ENCODE results near the gene MYL11.

Gene MYL11

GRCh38 chr16:30354423-30355143 is 20.0 kb upstream of the MYL11 start:
- DNase-seq = no peak

- peak; percentile 98 for DNase-seq
Measured at GRCh38 chr16:30355144-30355953, 19.3 kb upstream of the MYL11 start, which contains the start of gene CD2BP2. Gene CD2BP2 (minus strand): TSS chr16:30355308. CDS start chr16:30354681, 627 bp downstream.

GRCh38 chr16:30355954-30356308 is 18.7 kb upstream of the MYL11 start:
- no peak for DNase-seq

- peak; percentile 71 for DNase-seq
Measured at GRCh38 chr16:30356401-30357084, 18.1 kb upstream of the MYL11 start.

- DNase-seq = no peak
Measured at GRCh38 chr16:30357085-30357714, 17.4 kb upstream of the MYL11 start.

- no peak for DNase-seq
Measured at GRCh38 chr16:30357715-30358576, 16.7 kb upstream of the MYL11 start.

GRCh38 chr16:30358577-30358936 is 16.0 kb upstream of the MYL11 start:
- DNase-seq = no peak

- no peak for DNase-seq
Measured at GRCh38 chr16:30358990-30359870, 15.4 kb upstream of the MYL11 start.

GRCh38 chr16:30359871-30360170 is 14.8 kb upstream of the MYL11 start:
- no peak for DNase-seq

GRCh38 chr16:30361180-30361579 is 13.4 kb upstream of the MYL11 start:
- DNase-seq = no peak

- DNase-seq = no peak
Measured at GRCh38 chr16:30365200-30365599, 9.4 kb upstream of the MYL11 start.

GRCh38 chr16:30366511-30366910 is 8.1 kb upstream of the MYL11 start:
- DNase-seq = no peak

GRCh38 chr16:30367349-30368009 is 7.1 kb upstream of the MYL11 start:
- DNase-seq = no peak

- DNase-seq = peak; percentile 8
Measured at GRCh38 chr16:30368122-30368791, 6.3 kb upstream of the MYL11 start.

GRCh38 chr16:30368792-30369090 is 5.9 kb upstream of the MYL11 start:
- DNase-seq = no peak

GRCh38 chr16:30369091-30369937 is 5.3 kb upstream of the MYL11 start:
- DNase-seq = no peak

GRCh38 chr16:30369938-30370455 is 4.6 kb upstream of the MYL11 start:
- DNase-seq = no peak

- DNase-seq = peak; percentile 100
Measured at GRCh38 chr16:30370456-30371247, 4.0 kb upstream of the MYL11 start, which contains the start of gene TBC1D10B. Gene TBC1D10B (minus strand): TSS chr16:30370494. CDS start chr16:30370183, 311 bp downstream.
